SW 1271 (cell line): Measurements from ENCODE around the gene SCEL.

Source experiments
- DNase-seq, 2 experiments: peaks; one replicate each; lab custom pipeline; 2025; lab: John Stamatoyannopoulos, UW

SCEL gene

GRCh38 chr13:77521194-77521593 lies 14.3 kb upstream of the SCEL start:
- DNase-seq: no peak

- peak in 1 of 2 experiments; percentile 4 for DNase-seq
Observed at GRCh38 chr13:77521595-77522367, 13.7 kb upstream of the SCEL start.

- no peak for DNase-seq
Observed at GRCh38 chr13:77522444-77522843, 13.1 kb upstream of the SCEL start.

GRCh38 chr13:77523386-77523785 lies 12.1 kb upstream of the SCEL start:
- DNase-seq: no peak

GRCh38 chr13:77523834-77524728 lies 11.4 kb upstream of the SCEL start:
- DNase-seq: no peak

GRCh38 chr13:77528414-77528813 lies 7.1 kb upstream of the SCEL start:
- DNase-seq: no peak

GRCh38 chr13:77528834-77529500 lies 6.5 kb upstream of the SCEL start:
- DNase-seq: no peak

GRCh38 chr13:77529501-77529840 lies 6.0 kb upstream of the SCEL start:
- DNase-seq: no peak

GRCh38 chr13:77530875-77531274 lies 4.6 kb upstream of the SCEL start:
- DNase-seq: no peak

- no peak for DNase-seq
Observed at GRCh38 chr13:77532983-77533382, 2.5 kb upstream of the SCEL start.

GRCh38 chr13:77533875-77534788 lies 1.4 kb upstream of the SCEL start:
- no peak for DNase-seq

- no peak for DNase-seq
Observed at GRCh38 chr13:77536358-77536757, 852 bp downstream of the SCEL start.

GRCh38 chr13:77537289-77537919 lies 1.9 kb downstream of the SCEL start:
- no peak for DNase-seq

- no peak for DNase-seq
Observed at GRCh38 chr13:77543711-77544110, 8.2 kb downstream of the SCEL start.

- DNase-seq: no peak
Observed at GRCh38 chr13:77544355-77544754, 8.8 kb downstream of the SCEL start.

- DNase-seq: no peak
Observed at GRCh38 chr13:77544758-77545338, 9.3 kb downstream of the SCEL start.

GRCh38 chr13:77545626-77546412 lies 10.3 kb downstream of the SCEL start:
- DNase-seq: no peak

GRCh38 chr13:77548095-77548494 lies 12.6 kb downstream of the SCEL start:
- DNase-seq: no peak

GRCh38 chr13:77548594-77548993 lies 13.1 kb downstream of the SCEL start:
- DNase-seq: no peak

GRCh38 chr13:77554069-77554468 lies 18.6 kb downstream of the SCEL start:
- no peak for DNase-seq
